ENCODE measurements around the gene MRPL46. TPM values are rescaled to one million over a fixed set of nuclear protein-coding genes. Genes with fewer than 3 reads are reported as not detected.
A peak's percentile ranks its signal among the peaks of the same experiment; 100 is the strongest.

The MRPL46 gene
- polyA plus RNA-seq (ENCODE audit: insufficient read length in 4 of 4), result 10 to 100 TPM; 31.0 to 36.0 (median 33.7) TPM

GRCh38 chr15:88467073-88467934 is at the start of gene MRPL46, which contains the start of gene MRPS11:
TSS of gene MRPL46 (minus strand) at chr15:88467388. CDS start at chr15:88467377, 11 bp downstream.
TSS of gene MRPS11 (plus strand) at chr15:88467708. CDS start at chr15:88467718, 10 bp downstream.
- peak; percentile 87 to 96 (median 92) for DNase-seq (ENCODE audit: low read depth in 4 of 4, low spot score in 2 of 4)

DNA sequence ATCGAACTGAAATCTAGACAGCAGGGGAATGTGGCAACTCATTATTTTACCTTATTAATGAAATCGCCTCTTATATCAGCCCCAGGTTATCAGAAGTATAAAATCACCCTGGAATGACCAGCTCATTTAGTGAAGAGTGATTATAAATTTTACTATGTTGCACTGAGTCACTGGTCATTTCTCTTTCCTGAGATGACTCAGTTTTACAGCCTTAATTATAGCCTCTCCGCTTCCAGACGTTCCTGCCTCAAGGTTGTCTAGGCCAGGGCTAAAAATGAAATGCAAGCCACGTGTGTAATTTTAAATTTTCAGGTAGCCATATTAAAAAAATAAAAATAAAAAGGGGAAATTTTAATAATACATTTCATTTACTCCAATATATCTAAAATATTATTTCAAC is 46.0 kb upstream of the MRPL46 start:
- no peak for DNase-seq (ENCODE audit: low read depth in 4 of 4, low spot score in 2 of 4)

DNA sequence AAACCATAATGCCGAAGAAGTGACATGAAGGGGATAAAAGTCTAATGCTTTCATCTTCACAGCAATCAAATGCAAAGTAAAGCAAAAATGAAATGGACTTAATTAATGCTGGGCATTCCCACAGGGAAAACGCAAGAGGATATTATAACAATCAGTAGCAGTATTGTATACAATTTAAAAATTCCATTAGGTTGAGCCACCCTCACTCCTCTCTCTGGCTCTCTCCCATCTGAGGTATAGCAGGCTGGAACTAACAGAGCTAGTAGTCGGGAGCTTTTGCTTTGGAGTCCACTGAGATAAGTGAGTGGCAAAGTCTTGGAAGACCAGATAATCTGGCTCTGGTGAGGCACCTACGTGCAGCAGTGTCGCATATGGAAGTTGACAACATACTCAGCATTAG is 45.4 kb upstream of the MRPL46 start:
- no peak for DNase-seq (ENCODE audit: low read depth in 4 of 4, low spot score in 2 of 4)

GRCh38 chr15:88512078-88512477 is 44.9 kb upstream of the MRPL46 start:
- no peak for DNase-seq (ENCODE audit: low read depth in 4 of 4, low spot score in 2 of 4)

DNA sequence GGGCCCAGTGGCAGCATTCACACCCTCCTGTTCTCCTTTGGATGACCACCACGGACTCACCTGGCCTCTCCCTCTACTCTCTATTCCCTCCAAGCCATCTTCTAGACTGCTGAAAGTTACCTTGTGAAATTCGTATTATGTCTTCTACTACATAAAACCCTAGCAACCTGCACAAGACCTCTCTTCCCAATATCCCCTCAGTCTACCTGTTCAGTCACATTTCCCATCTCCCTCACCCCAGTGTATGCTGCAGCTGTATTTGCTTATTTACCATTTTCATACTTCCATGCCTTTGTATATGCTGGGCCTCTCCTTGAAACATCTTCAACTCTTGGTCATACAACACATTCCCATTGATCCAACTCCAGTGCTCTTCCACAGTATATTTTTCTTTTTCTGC is 44.0 kb upstream of the MRPL46 start:
- no peak for DNase-seq (ENCODE audit: low read depth in 4 of 4, low spot score in 2 of 4)

- DNase-seq (ENCODE audit: low read depth in 4 of 4, low spot score in 2 of 4), result no peak
These were observed 42.8 kb upstream of the MRPL46 start for GRCh38 chr15:88509964-88510363.

DNA sequence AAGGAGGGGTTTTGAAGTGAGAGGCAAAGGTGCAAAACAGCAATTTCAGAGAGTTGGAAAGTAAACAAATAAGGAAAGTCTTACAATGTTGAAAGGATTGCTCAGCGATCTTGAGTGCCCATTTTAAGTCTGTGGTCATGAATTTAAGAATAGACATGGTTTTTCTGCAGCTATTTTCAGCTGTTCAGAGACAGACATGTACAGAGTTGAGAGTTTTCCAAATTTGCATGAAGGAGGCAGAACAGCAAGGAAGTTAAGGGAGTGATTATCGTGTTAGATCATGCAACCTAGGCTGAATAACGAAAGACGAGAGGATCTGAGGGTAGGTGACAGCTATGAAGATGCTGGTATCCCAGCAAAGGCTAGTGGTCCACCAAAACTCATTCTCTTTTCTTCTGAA is 42.1 kb upstream of the MRPL46 start:
- DNase-seq (ENCODE audit: low read depth in 4 of 4, low spot score in 2 of 4), result no peak

DNA sequence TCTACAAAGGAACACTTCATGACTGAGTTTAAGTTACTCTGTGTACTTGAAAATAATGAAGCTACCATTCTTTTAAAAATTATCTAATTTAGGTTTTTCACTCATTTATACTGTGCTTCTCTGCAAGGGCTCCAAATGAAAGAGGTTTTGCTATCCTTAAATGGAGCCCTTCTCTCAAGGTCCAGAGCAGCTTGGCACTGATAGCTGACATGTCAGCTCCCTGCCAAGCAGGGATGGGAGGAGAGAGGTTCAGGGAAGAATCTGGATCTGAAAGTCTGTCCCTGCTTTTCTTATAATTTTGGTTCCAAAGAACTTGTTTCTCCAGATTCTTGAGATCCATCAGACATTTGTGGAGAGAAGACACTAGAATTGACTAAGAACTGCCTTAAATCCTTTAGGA is 39.4 kb upstream of the MRPL46 start:
- no peak for DNase-seq (ENCODE audit: low read depth in 4 of 4, low spot score in 2 of 4)

DNA sequence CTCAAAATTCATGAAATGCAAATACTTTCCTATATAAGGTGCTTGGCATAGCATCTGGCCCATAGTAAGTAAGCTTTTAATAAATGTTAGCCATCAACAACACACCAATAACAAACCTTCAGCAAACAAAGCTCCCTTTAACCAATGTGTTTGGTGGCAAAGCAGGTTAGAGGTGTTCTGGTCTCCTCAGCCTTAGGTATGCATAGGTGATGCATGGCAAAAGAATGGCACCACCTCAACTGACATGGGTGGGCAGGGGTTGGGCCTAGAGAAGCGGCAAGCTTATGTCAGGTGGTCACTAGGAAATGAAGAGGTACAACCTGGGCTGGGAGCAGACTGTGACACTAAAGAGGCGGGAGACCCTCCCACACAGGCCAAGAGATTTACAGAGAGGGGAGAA is 38.5 kb upstream of the MRPL46 start:
- no peak for DNase-seq (ENCODE audit: low read depth in 4 of 4, low spot score in 2 of 4)

DNA sequence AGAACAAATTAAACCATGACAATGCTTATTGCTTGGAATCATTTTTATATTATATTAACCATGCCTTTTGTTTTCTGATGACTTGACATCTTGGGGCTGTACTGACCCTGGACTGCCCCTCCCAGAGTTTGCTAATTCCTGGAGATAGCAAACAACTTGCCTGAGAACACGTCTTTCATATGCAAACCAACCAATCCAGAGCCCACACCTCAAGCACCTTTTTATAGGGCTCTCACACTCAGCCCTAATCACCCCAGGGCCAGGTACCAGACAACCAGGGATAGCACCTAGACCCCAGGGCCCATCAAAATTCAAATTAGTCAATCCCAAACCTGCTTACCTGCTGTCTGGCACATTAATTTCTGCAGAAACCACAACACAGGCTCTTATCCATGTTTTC is 37.3 kb upstream of the MRPL46 start:
- DNase-seq (ENCODE audit: low read depth in 4 of 4, low spot score in 2 of 4), result no peak

DNA sequence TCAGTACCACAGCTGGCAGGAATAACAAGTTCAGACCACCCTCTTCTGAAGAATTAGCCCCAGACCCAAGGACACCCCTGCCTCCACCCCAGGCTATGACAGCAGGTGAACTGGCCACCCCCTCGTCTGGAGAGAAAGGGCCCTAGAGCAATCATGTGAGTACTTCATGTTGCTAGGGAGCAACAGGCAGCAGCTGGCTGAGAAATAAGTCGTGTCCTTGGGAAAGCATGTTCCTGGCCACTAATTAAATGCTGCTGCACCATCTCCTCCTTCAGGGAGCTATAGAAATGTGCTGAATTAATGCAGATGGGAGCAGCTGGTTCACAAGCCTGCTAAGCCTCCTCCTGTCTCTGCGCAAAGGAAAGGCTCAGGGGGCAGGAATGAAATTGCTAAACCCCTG is 31.8 kb upstream of the MRPL46 start:
- DNase-seq (ENCODE audit: low read depth in 4 of 4, low spot score in 2 of 4), result no peak

GRCh38 chr15:88497109-88497765 is 30.0 kb upstream of the MRPL46 start:
- DNase-seq (ENCODE audit: low read depth in 4 of 4, low spot score in 2 of 4), result no peak

- no peak for DNase-seq (ENCODE audit: low read depth in 4 of 4, low spot score in 2 of 4)
These were observed 26.7 kb upstream of the MRPL46 start for GRCh38 chr15:88493844-88494243.

DNA sequence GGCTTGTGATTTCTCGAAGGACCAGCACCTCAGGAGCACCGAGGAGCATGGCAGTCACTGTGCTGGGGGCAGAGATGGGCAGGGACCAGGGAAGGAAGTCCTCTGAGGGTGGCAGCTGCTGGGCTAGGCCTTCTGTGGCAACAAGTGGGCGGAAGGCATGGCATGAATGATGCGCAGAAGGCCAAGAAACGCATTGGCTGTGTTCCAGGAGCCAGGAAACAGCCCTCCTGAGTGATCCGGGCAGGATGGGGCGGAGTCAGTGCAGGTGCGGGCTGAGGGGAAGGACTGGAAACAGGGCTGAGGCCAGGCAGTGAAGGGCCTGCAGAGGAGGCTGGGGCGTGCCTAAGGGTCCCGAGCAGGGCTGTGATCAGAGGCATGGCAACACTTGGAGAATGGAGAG is 24.0 kb upstream of the MRPL46 start:
- DNase-seq (ENCODE audit: low read depth in 4 of 4, low spot score in 2 of 4), result no peak

GRCh38 chr15:88490036-88490435 is 22.8 kb upstream of the MRPL46 start:
- no peak for DNase-seq (ENCODE audit: low read depth in 4 of 4, low spot score in 2 of 4)

- no peak for DNase-seq (ENCODE audit: low read depth in 4 of 4, low spot score in 2 of 4)
These were observed 22.1 kb upstream of the MRPL46 start for GRCh38 chr15:88489321-88489720.

GRCh38 chr15:88487796-88488523 is 20.8 kb upstream of the MRPL46 start:
- no peak for DNase-seq (ENCODE audit: low read depth in 4 of 4, low spot score in 2 of 4)

- DNase-seq (ENCODE audit: low read depth in 4 of 4, low spot score in 2 of 4), result no peak
These were observed 20.1 kb upstream of the MRPL46 start for GRCh38 chr15:88487178-88487795.

- DNase-seq (ENCODE audit: low read depth in 4 of 4, low spot score in 2 of 4), result peak in 1 of 4 donors; percentile 51
These were observed 17.6 kb upstream of the MRPL46 start for GRCh38 chr15:88484682-88485331.

- DNase-seq (ENCODE audit: low read depth in 4 of 4, low spot score in 2 of 4), result no peak
These were observed 15.1 kb upstream of the MRPL46 start for GRCh38 chr15:88482263-88482662.

Data from left renal cortex interstitium (tissue), 4 donors.